NCI-H524 treated with DMSO at 0.1 percent for 48 hours (cell line): ENCODE data around the gene PDE5A.
"Not testable (repeated sequence)": the region's sequence is repeated elsewhere in the genome, so short reads cannot be mapped to it uniquely, and the experiment has no call there.

ENCODE experiments used
- DNase-seq: peaks from one replicate; lab custom pipeline; 2025; lab: John Stamatoyannopoulos, UW

Gene PDE5A

GRCh38 chr4:119518915-119519410, 109.6 kb downstream of the PDE5A start:
- no peak for DNase-seq

- no peak for DNase-seq
Observed at GRCh38 chr4:119518230-119518892, 110.2 kb downstream of the PDE5A start.

- no peak for DNase-seq
Observed at GRCh38 chr4:119517361-119518229, 111.0 kb downstream of the PDE5A start.

DNA sequence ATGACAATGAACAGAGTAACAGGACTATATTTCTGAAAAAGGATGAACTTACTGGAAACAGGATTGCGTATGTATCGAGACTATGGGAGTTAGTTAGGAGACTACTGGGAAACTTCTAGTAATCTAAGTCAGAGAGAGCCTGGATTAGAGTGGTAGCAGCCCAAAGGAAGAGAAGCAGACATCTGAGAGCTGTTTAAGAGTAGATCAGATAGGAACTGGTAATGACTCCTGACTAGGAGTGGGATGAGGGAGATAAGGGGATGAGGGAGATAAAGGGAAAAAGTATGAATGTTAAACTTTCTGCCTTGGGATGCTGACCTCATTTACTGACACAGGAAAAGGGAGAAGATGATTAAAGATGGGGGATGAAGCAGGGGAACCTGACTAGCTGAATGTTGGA, 116.2 kb downstream of the PDE5A start:
- no peak for DNase-seq

DNA sequence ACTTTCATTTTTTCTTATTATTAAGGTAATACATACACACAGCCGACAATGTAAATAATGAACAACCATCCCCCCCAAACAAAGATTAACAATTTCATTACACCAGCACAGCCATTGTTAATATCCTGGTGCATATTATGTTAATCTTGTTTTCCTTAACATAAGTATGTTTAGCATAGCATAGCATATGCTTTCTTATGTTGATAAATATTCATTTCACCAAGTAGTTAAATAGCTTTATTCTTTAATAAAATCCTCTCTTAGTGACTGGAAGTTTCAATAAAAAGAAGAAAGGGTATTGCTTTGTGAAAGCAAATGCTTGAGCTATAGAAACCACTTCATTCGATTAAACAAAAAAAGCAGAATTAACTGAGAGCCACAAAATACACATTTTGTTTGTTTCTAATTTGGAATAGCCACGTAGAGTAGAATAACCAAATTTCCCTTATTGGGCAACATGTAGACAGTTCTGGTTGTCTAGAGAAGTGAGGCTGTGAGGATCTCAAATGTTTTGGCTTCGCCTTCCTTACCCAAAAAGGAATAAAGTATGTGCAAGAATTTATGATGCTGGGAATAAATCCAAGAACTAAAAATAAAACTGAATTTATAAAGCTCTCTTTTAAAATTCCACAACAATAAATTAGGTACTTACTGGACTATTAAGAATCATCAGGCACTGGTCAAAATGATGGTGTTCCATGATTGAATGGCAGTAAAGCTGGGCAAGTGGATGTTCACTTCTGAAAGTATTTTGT, 118.0 kb downstream of the PDE5A start:
- DNase-seq: no peak

DNA sequence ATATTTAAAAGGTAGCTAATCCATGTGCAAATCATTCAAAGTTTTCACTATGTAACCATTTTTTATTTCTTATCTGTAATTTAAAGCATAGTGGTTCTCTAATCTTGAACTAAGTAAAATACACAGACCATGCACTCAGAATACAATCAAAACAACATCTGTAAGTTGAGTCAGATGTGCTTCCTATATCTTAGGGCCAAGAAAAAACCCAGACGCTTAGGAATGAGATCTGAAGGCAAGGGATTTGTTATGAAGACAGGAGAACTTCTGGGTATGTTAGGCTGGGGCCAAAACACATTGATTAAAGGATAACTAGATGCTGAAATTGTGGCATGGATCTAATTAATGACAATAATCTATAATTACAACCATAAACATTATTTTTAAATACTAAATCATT, 120.3 kb downstream of the PDE5A start:
- no peak for DNase-seq

DNA sequence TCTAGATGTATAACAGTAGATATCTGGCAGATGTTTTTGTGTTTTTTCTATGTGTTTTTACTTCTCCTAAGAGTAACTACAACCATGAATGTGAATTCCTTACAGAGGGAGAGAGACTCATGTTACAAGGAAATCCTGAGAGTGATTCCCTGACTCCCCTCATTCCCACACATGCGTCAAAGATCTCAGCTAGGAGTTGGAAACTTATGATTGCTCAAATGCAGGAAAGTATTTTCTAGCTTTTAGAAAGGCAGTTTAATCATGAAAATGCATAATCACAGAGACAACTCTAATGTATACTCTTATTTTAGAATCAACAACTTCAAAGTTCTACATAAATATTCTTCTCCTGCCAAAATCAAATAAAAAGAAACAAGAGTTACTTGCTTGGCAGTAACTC, 121.8 kb downstream of the PDE5A start:
- no peak for DNase-seq

- DNase-seq: no peak
Observed at GRCh38 chr4:119504616-119505015, 124.0 kb downstream of the PDE5A start.

GRCh38 chr4:119501740-119502139, 126.9 kb downstream of the PDE5A start:
- DNase-seq: no peak

- DNase-seq: no peak
Observed at GRCh38 chr4:119498527-119498926, 130.1 kb downstream of the PDE5A start.

DNA sequence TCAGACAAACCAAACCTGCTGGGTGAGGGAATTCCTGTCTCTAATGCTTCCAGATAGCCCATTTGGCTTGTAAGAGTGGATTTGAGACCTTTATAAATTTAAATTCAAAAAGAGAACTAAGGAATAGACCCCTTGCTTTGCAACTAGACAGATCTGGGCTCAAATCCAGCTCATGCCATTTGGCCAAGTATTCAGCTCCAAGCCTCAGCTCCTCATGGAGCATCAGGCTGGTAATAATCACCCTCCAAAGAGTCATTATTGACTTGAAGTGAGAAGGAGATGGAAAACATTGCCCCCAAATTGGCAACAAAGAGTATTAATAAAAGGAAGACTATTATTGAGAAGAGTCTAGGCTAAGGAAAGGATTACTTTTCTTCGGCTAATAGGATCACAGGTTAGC, 134.7 kb downstream of the PDE5A start:
- no peak for DNase-seq

GRCh38 chr4:119493419-119493818, 135.2 kb downstream of the PDE5A start:
- no peak for DNase-seq

GRCh38 chr4:119490335-119490734, 138.3 kb downstream of the PDE5A start:
- no peak for DNase-seq

GRCh38 chr4:119489305-119489704, 139.3 kb downstream of the PDE5A start:
- DNase-seq: no peak

DNA sequence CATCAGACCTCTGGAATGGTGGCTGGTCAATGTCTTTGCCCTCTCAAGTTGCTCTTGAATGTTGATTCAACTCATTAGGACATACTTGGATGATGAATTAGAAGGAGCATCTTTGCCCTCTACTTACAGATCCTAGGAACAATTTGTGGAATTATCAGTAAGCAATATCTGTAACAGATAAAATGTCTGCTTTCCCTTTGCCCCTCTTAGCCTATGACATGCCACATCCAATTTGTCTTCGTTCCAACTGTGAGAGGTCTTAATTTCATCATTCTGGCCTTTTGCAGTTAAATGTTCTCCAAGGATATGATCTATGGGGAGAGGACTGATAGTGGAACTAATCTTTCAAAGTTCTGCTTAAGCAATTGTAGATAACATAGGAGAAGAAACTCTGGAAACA, 148.3 kb downstream of the PDE5A start:
- DNase-seq: no peak

GRCh38 chr4:119479835-119480234, 148.8 kb downstream of the PDE5A start:
- DNase-seq: no peak

DNA sequence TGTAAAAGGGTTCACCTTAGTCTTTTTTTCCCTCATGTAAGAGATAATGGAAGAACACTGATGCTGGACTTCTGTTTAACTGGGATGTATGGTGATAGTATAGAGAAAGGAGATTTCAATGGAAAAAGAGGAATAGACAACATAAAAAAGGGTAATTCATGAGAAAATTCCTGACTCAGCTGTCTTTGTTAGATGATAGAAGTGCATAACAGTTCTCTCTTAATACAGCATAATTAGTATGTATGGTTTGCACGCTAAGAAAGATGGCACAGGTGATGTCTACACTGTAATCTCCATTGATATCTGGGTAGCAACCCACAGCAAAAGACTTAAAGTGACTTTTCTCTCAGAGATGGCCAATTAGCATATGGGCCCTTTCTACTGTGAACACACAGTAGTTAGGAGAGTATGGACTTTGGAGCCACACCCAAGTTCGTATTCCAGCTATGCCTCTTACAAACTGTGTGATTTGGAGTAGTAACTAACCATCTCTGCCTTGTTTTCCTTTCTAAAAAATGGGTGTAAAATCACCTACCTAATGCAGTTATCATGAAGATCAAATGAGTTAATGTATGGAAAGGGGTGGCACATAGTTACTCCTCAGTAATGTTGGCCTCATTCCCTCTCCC, 149.3 kb downstream of the PDE5A start:
- no peak for DNase-seq

DNA sequence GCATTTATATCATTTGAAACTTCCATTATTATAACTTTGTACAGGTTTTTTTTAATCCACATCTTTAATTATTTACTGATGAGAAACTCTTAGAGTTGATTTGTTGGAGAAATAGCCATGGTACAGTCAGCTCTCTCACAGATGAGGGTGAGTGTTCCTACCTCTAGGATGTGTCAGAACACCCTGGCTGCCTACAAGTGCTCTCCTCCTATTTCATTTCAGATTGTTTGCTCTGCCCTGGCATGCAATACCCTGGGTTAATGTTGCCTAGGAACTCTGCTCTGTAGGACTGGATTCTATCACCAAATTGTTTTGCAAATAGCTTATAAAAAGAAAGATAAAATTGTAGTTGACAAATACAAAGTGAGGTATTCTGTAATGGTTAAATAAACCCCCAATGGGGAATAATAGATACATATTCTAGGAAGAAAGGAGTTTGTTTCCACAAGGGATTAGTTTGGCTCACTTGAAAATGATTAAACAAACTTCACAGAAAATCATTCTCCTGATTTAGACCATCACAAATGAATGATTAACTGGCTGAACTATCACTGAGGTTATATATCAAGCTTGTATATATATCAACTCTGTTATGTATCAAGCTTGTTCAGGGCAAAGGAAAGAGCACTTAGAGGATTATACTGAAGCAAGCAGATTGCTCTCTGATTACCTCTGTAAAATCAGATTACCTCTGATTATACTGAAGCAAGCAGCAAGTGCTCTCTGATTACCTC, 150.0 kb downstream of the PDE5A start:
- no peak for DNase-seq

- DNase-seq: no peak
Observed at GRCh38 chr4:119477412-119478053, 151.1 kb downstream of the PDE5A start.

- DNase-seq: no peak
Observed at GRCh38 chr4:119471259-119471658, 157.3 kb downstream of the PDE5A start.

DNA sequence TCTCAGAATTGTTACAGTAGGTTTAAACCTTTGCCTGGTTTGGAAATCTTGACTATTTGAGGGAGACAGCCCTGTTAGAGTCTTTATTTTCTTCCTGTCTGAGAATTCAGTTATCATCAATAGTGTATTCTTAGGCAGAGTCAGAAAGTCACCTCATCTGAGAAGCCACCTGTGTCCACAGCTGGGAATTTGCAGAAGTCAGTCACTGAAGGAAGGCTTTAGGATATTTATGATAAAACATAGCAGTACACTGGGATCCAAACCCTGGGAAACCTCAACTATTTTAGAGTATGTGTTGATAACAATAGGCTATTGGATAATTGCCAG, 157.9 kb downstream of the PDE5A start:
- DNase-seq: not testable (repeated sequence)
